Tibial nerve (tissue), 4 donors: Measurements from ENCODE around the gene KRT16. TPM values are rescaled to one million over a fixed set of nuclear protein-coding genes. Genes with fewer than 3 reads are reported as not detected.
"Not testable (repeated sequence)": the region's sequence is repeated elsewhere in the genome, so short reads cannot be mapped to it uniquely, and the experiment has no call there.

Experiments used
- DNase-seq, 2 donors: peaks; one replicate each; pipeline ENCODE4 v3.0.0-alpha.2; 2019; ENCODE audit warnings: low spot score in 2 of 2
- H3K27ac ChIP-seq, 4 donors: fragments of 200-600 bp; sonication (generic) in 3 of 4; one replicate each; pipeline ENCODE4 v1.5.1; 2017 to 2019; ENCODE audit warnings: mild to moderate bottlenecking in 1 of 4
- H3K27me3 ChIP-seq, 2 donors: fragments of 200-600 bp; sonication (generic) in 1 of 2; one replicate each; pipeline versions ENCODE4 v1.5.1 to v1.6.0; 2017 to 2019
- H3K36me3 ChIP-seq, 3 donors: fragments of 200-600 bp; sonication (generic); one replicate each; pipeline ENCODE4 v1.5.1; 2018 to 2019
- H3K4me1 ChIP-seq, 4 donors: fragments of 200-600 bp; sonication (generic) in 3 of 4; one replicate each; pipeline ENCODE4 v1.5.1; 2017 to 2019
- H3K4me3 ChIP-seq, 4 donors: fragments of 200-600 bp; sonication (generic) in 3 of 4; one replicate each; pipeline ENCODE4 v1.5.1; 2017 to 2019; ENCODE audit warnings: mild to moderate bottlenecking in 1 of 4, moderate library complexity in 1 of 4
- H3K9me3 ChIP-seq, 4 donors: fragments of 200-600 bp; sonication (generic) in 3 of 4; one replicate each; pipeline ENCODE4 v1.5.1; 2017 to 2019
- EP300 ChIP-seq, 2 donors: sonication (generic); formaldehyde crosslinking; IDR thresholded peaks; one replicate each; pipeline ENCODE4 v1.6.1; 2017; ENCODE audit warnings: antibody characterized with exemption in 2 of 2, mild to moderate bottlenecking in 1 of 2
- POLR2A ChIP-seq, 2 donors: fragments of 450-650 bp; IDR thresholded peaks; one replicate each; pipeline ENCODE4 v1.6.1; 2017; ENCODE audit warnings: antibody characterized with exemption in 2 of 2, mild to moderate bottlenecking in 2 of 2, moderate library complexity in 2 of 2
- WGBS, 2 donors: methylation state at CpG; one replicate each; pipeline ENCODE4 v1.1.5; 2018; 5-methylcytosine and 5-hydroxymethylcytosine counted together
- total RNA-seq, 4 donors: library from RNA; depleted of rRNA; stranded (reverse); fragments of >200 nt; gene quantifications; one replicate each; pipeline ENCODE4 v1.1.0, GENCODE V29; 2016
- TF ChIP-seq, protein P1 (sequence below), 5 experiments: fragments of 200-600 bp in 3 of 5; fragments of 450-650 bp in 2 of 5; sonication (generic) in 3 of 5; IDR thresholded peaks; one replicate each; pipeline ENCODE4 v1.5.1; 2016 to 2019; ENCODE audit warnings: antibody characterized with exemption in 5 of 5, mild to moderate bottlenecking in 3 of 5, moderate library complexity in 2 of 5

The KRT16 gene
- total RNA-seq, 4 donors from 2014 or later, result 2.4 to 12.6 (median 6.6) TPM; not detected in 1

DNA sequence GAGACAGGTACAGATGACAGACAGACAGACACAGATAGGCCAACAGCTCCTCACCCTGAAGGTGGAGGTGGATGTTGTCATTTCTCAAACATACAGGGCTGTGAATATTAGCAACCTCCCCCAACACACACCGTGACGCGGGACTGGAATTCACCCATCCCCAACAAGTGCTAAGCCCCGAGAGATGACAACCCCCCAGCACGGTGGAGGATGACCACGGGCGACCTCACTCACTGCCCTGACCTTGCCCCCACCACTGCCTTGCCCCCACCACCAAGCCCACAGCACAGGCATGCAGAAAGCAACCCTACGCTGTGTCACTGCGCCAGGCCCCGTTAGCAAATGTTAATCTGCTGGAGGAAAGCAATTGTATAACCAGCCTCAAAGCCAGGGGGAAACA lies 16.7 kb upstream of the KRT16 start:
- Histone ChIP-seq H3K27me3 (no peaks in the 10 kb centered on the region), H3K27ac (no peak overlapping the region), H3K4me3 (no peak overlapping the region), H3K9me3 (no peaks in the 10 kb centered on the region), H3K36me3 (no peaks in the 10 kb centered on the region), H3K4me1 (peaks cover 0 to under 1% (median under 1%) of the 10 kb centered on the region in 4 donors)
- DNase-seq, result no peak
- 79 to 85% methylated on average over 10 of the region's 10 CpGs for WGBS, 2 donors
- TF ChIP-seq POLR2A (IDR thresholded peaks at IDR 0.05), result no peak
- no peak for TF ChIP-seq EP300 (IDR thresholded peaks at IDR 0.05)
- TF ChIP-seq, protein P1, sequence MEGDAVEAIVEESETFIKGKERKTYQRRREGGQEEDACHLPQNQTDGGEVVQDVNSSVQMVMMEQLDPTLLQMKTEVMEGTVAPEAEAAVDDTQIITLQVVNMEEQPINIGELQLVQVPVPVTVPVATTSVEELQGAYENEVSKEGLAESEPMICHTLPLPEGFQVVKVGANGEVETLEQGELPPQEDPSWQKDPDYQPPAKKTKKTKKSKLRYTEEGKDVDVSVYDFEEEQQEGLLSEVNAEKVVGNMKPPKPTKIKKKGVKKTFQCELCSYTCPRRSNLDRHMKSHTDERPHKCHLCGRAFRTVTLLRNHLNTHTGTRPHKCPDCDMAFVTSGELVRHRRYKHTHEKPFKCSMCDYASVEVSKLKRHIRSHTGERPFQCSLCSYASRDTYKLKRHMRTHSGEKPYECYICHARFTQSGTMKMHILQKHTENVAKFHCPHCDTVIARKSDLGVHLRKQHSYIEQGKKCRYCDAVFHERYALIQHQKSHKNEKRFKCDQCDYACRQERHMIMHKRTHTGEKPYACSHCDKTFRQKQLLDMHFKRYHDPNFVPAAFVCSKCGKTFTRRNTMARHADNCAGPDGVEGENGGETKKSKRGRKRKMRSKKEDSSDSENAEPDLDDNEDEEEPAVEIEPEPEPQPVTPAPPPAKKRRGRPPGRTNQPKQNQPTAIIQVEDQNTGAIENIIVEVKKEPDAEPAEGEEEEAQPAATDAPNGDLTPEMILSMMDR (IDR thresholded peaks at IDR 0.05), result no peak

DNA sequence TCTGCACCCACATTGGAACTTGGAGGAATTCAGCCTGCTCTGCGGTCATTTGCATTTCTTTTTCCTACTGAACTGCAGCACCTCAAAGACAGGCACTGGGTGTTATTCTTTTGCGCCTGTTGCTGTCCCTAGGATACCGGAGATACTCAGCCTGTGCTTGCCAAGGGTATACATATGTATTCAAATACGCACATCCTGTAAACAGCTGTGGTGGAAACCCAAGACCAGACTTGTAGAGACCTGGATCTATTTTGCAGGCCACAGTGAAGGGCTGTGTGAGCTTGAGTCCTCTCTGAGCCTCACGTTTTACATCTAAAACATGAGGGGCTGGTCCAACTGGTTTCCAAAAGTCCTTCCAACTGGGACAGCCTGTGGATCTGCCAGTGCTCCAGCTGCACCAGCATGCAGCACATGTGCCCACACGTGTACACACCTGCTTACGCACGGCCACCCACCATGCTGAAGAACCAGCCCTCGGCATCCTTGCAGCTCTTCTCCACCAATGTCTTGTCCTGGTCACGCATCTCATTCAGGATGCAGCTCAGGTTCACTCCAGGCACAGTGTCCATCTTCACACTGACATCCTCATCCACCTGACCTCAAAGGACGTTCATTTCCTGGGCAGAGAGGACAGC lies 16.2 kb upstream of the KRT16 start:
- H3K27ac ChIP-seq, H3K4me3 ChIP-seq, H3K4me1 ChIP-seq, DNase-seq, H3K36me3 ChIP-seq, H3K27me3 ChIP-seq, H3K9me3 ChIP-seq: not testable (repeated sequence)
- 89 to 92% methylated on average over 11 of the region's 11 CpGs for WGBS, 2 donors

DNA sequence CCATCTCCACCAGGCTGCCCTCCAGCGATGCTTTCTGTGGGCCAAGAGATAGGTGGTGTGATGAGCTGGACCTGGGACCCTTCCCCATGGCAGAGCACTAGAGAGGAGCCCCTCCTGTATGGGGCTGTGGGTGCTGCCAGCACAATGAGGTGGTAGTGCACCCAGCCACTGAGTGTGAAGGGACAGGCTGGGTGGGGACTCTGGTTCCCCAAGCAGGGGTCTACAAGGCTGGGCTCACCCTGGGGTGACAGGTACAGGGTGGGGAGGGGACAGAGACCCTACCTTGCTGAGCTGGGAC lies 15.5 kb upstream of the KRT16 start:
- not testable (repeated sequence) for H3K27me3 ChIP-seq, H3K9me3 ChIP-seq, H3K27ac ChIP-seq, H3K36me3 ChIP-seq, H3K4me1 ChIP-seq, H3K4me3 ChIP-seq, DNase-seq
- 60 to 80% methylated on average over 1 of the region's 1 CpG for WGBS, 2 donors

DNA sequence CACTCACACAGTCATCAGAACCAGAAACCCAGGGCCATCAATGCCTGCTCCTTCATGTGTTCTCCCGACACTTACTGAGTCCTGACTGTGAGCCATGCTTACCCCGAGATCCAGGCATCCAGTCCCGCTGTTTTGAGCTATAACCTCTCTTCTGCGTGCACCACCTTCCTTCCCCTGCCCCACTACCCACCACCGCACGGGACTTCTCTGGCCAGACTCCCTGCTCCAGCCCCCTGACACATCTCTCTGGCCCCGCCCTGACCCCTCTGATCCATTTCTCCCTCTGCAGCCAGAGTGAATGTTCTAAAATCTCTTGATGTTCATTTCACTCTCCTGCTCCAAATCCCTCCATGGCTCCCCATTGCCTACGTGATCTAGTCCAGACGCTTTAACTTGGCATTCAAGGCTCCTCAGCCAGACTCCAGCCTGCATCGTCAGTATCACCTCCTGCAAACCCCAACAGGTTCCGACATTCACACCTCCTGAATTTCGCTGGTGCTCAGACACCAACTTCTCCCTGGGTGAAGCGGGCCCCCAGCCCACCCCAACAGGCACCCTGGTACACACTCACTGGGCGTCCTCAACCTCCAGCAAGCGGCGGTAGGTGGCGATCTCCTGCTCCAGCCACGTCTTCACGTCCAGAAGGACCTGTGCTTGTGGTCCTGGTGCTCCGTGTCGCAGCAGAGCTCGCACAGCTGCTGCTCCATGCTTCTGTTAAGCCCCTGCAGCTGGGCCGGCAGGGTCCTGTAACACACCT lies 14.9 kb upstream of the KRT16 start:
- Histone ChIP-seq H3K27me3 (no peaks in the 10 kb centered on the region), H3K4me1 (no peaks in the 10 kb centered on the region), H3K9me3 (no peaks in the 10 kb centered on the region), H3K4me3 (no peak overlapping the region), H3K36me3 (no peaks in the 10 kb centered on the region), H3K27ac (no peak overlapping the region)
- TF ChIP-seq EP300 (IDR thresholded peaks at IDR 0.05), result no peak
- TF ChIP-seq, protein P1 (IDR thresholded peaks at IDR 0.05), result no peak
- no peak for TF ChIP-seq POLR2A (IDR thresholded peaks at IDR 0.05)
- no peak for DNase-seq
- WGBS, 2 donors, result 88 to 89% methylated on average over 15 to 22 of the region's 23 CpGs

DNA sequence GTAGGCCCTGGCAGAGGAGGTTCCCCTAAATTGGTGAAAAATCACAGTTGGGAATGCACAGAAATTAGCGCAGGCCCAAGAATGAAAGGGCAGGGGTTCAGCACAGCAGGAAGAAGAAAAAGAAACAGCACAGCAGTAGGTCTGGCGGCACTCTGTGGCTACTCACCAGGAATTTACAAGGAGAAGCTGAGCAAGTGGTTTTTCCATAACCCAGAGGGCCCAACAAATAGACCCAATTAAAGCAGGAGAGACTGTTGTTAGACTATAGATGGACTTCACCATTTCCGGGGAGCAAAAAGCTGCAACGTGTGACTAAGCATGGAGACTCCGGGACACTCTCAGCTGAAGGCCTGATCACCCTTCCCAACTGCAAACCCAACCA lies 14.3 kb upstream of the KRT16 start:
- not testable (repeated sequence) for H3K27ac ChIP-seq, H3K36me3 ChIP-seq, H3K4me1 ChIP-seq, DNase-seq, H3K27me3 ChIP-seq, H3K4me3 ChIP-seq, H3K9me3 ChIP-seq
- 71 to 72% methylated on average over 5 of the region's 5 CpGs for WGBS, 2 donors

DNA sequence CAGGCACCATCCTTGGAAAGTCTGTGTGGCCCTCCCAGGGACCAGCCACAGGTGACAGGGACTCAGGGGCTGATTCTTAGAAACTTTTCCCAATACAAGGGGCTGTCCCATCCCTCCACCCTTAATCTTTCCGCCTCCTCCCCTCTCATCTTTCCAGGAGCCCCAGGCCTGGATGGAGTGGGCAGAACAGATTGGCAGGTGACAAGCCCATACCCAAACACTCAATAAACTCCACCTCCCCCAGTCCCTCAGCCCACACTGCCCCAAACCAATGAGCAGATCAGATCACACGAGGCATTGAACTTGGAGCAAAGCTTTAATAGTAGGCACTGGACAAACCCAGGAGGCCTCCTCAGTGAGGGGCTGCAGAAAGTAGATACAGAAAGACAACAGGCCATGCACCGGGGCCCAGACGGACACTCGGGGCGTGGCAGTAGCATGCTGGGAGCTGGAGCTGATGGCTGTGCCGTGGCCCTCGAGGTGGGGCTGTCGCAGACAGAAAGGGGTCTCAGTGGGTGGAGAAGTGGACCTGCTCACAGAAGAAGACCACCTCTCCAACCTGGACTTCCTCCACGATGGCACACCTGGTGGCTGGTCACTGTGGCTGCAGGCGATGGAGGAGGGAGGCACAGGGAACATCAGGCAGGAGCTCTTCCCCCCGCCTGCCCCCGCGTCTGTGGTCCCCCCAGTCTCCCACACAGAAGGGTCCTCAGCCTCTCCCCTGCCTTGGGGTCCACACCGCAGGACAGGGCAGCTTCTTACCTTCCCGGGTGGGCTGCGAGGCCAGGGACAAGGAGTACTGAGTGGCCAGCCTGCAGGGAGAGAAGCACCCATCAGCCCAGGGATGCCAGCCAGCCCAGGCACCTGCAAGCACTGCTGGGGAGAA lies 13.7 kb upstream of the KRT16 start:
- not testable (repeated sequence) for H3K9me3 ChIP-seq, H3K4me1 ChIP-seq, H3K36me3 ChIP-seq, H3K27ac ChIP-seq, H3K27me3 ChIP-seq, DNase-seq, H3K4me3 ChIP-seq
- WGBS, 2 donors, result 89 to 92% methylated on average over 12 to 14 of the region's 17 CpGs

DNA sequence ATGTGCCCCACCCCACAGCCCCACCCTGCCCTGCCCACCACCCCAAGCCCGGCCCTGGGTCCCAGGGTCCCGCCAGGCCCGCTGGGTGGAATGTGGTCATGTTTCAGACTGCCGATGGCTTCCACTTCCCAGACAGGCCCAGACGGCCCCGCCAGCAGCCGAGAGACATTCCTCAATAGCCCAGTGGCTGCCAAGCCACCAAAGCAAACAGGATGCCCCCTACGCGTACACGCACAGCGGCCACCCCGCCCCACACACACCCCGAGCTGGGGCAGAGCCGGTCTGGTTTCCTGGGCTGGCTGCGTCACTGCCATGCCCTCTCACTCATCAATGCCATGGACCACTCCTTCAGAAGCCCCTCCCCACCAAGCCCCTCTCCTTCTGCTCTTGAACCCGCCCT lies 13.0 kb upstream of the KRT16 start:
- no peaks in the 10 kb centered on the region for H3K4me1 ChIP-seq
- no peaks in the 10 kb centered on the region for H3K27me3 ChIP-seq
- no peak overlapping the region for H3K27ac ChIP-seq
- H3K9me3 ChIP-seq, result no peaks in the 10 kb centered on the region
- no peak overlapping the region for H3K4me3 ChIP-seq
- WGBS, 2 donors, result 61 to 64% methylated on average over 15 to 16 of the region's 16 CpGs
- DNase-seq, result no peak
- H3K36me3 ChIP-seq, result no peaks in the 10 kb centered on the region
- TF ChIP-seq, protein P1 (IDR thresholded peaks at IDR 0.05), result no peak
- no peak for TF ChIP-seq EP300 (IDR thresholded peaks at IDR 0.05)
- TF ChIP-seq POLR2A (IDR thresholded peaks at IDR 0.05), result no peak
